Panc1 (cell line): ENCODE results near the gene RIPK3. TPM values are rescaled to one million over a fixed set of nuclear protein-coding genes. Genes with fewer than 3 reads are reported as not detected.

Experiments
- ATAC-seq: fragments of 200-7000 bp; cut with Tn5 transposase; 2 replicates; pipeline ENCODE4 v1.9.1; 2020; ENCODE audit warnings: mild to moderate bottlenecking, moderate library complexity
- BruUV-seq: library from RNA; stranded (reverse); fragments of 400-500 nt; replicated peaks from 2 replicates; lab custom pipeline; 2021; lab: Mats Ljungman, UMichigan
- CTCF ChIA-PET: fragments of 300-600 bp; sonication (Branson Sonifier 250); formaldehyde crosslinking; loops from one replicate; lab custom pipeline; 2022; ENCODE audit warnings: antibody characterized with exemption; lab: Charles Lee
- POLR2A ChIA-PET: fragments of 300-600 bp; sonication (Branson Sonifier 250); formaldehyde crosslinking; loops from one replicate; lab custom pipeline; 2022; ENCODE audit warnings: antibody characterized with exemption; lab: Charles Lee
- DNase-seq: peaks from one replicate; pipeline ENCODE4 v3.0.0-alpha.2; 2010; ENCODE audit warnings: low read depth, low spot score
- H3K27ac ChIP-seq: 2 replicates; pipeline ENCODE4 v1.5.1; 2011; ENCODE audit warnings: mild to moderate bottlenecking, low read length, inconsistent platforms
- H3K27me3 ChIP-seq: fragments of 200-500 bp; sonication (Bioruptor generic); 2 replicates; pipeline ENCODE4 v1.6.0; 2014; ENCODE audit warnings: low read length, inconsistent platforms; ENCODE audit not compliant: control insufficient read depth, insufficient read depth
- H3K36me3 ChIP-seq: fragments of 200-500 bp; sonication (Bioruptor generic); 2 replicates; pipeline ENCODE4 v1.5.1; 2014; ENCODE audit warnings: inconsistent platforms, mild to moderate bottlenecking, low read length, moderate library complexity; ENCODE audit not compliant: control insufficient read depth, insufficient read depth
- H3K4me1 ChIP-seq: 2 replicates; pipeline ENCODE4 v1.5.1; 2011; ENCODE audit warnings: inconsistent platforms, mild to moderate bottlenecking, low read length, moderate library complexity; ENCODE audit not compliant: control insufficient read depth, insufficient read depth
- H3K4me3 ChIP-seq, 2 experiments: 2 replicates each; pipeline ENCODE4 v1.5.1; 2011 to 2012; ENCODE audit warnings: low read depth in 2 of 2, low read length in 2 of 2, mild to moderate bottlenecking in 2 of 2, inconsistent platforms in 1 of 2, moderate library complexity in 1 of 2
- H3K9me3 ChIP-seq: fragments of 200-500 bp; sonication (Bioruptor generic); 2 replicates; pipeline ENCODE4 v1.5.1; 2014; ENCODE audit warnings: low read depth, mild to moderate bottlenecking, inconsistent platforms, low read length, moderate library complexity; ENCODE audit not compliant: control insufficient read depth, insufficient read depth
- CTCF ChIP-seq: fragments of 450-650 bp; IDR thresholded peaks from 2 replicates; pipeline ENCODE4 v1.5.1; 2017; ENCODE audit warnings: mild to moderate bottlenecking
- POLR2AphosphoS5 ChIP-seq: IDR thresholded peaks from 2 replicates; pipeline ENCODE4 v1.6.1; 2012; ENCODE audit warnings: mild to moderate bottlenecking, low read depth, low read length, moderate library complexity
- REST ChIP-seq, 2 experiments: IDR thresholded peaks; 2 replicates each; pipeline ENCODE4 v1.6.1; 2011 to 2012; ENCODE audit warnings: low read depth in 2 of 2, control low read depth in 1 of 2, low read length in 1 of 2, mild to moderate bottlenecking in 1 of 2, moderate library complexity in 1 of 2; ENCODE audit not compliant: insufficient read depth in 1 of 2
- SIN3A ChIP-seq: IDR thresholded peaks from 2 replicates; pipeline ENCODE4 v1.6.1; 2012; ENCODE audit warnings: low read depth, mild to moderate bottlenecking, low read length, moderate library complexity, borderline replicate concordance; ENCODE audit not compliant: insufficient read depth
- TCF7L2 ChIP-seq: IDR thresholded peaks from 2 replicates; pipeline ENCODE4 v1.6.1; 2011; ENCODE audit warnings: mild to moderate bottlenecking, low read depth, low read length, inconsistent platforms
- in situ Hi-C: cut with HindIII; loops from 2 replicates; pipeline ENCODE4 v1.10.0; 2016; ENCODE audit warnings: low sequenced_read_pairs, low pct_unique_long_range_greater_than_20kb
- intact Hi-C: fragments of 100-400 bp; cut with micrococcal nuclease; formaldehyde crosslinking; loops from one replicate; pipeline ENCODE4 v1.10.0; 2022; ENCODE audit not compliant: unreplicated experiment
- total RNA-seq: library from RNA; stranded (reverse); gene quantifications from one replicate; pipeline ENCODE4 v1.2.1, GENCODE V29; 2021; ENCODE audit not compliant: unreplicated experiment

RIPK3 gene
- total RNA-seq, 1 experiment from 2014 or later = not detected

DNA sequence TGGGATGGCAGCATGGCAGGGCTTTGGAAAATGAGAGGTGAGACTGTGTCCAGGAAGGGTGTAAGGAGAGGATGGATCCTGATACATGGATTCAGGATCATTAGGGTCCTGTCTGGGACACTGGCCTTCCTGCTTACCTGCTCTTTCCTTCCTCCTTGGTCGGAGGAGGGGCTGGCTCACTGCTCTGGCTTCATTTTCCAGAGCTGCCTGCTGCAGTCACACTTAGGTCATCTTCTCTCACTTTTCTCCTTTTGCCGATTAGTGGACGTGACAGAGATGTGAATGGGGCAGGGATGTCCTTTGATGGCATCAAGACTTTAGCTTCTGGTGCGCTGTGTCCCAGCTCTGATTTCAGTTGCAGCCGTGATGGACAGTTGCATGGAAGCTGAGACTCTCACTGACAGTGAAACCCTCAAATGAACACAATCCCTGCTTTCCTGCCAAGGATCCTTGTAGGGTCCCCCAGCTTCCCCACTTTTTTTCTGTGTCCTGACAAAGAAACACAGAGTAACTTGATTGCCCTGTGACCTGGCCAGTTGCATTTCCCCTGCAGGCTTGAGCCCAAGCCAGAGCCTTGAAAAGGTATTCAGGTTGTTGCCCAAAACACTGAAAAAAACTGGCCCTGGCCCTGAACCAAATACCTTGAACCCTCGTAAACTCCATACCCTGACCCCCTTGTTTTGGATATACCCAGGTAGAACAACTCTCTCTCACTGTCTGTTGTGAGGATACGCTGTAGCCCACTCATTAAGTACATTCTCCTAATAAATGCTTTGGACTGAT is 31.3 kb downstream of the RIPK3 start:
- H3K36me3 ChIP-seq = no peaks in the 10 kb centered on the region; the same call in 1 of the 2 replicates
- no peaks in the 10 kb centered on the region for H3K27me3 ChIP-seq
- BruUV-seq = no TSS peak
- intact Hi-C loops = no loop called here
- H3K9me3 ChIP-seq = no peaks in the 10 kb centered on the region
- H3K27ac ChIP-seq = no peak overlapping the region
- in situ Hi-C loops = no loop called here
- ChIA-PET POLR2A (no interaction called here), CTCF (interaction anchor here (0.6 to 1.0 kb wide), 4 partner anchors 123 to 240 kb away, joined by 3 read pairs; no protein-coding TSS in a partner anchor)
- ATAC-seq (no peak), DNase-seq (no peak)
- no peak for TF ChIP-seq POLR2AphosphoS5
- TF ChIP-seq CTCF = peak; percentile 69
- no peaks in the 10 kb centered on the region for H3K4me1 ChIP-seq
- H3K4me3 ChIP-seq = no peak overlapping the region

- H3K9me3 ChIP-seq = no peaks in the 10 kb centered on the region
- BruUV-seq = no TSS peak
- POLR2A ChIA-PET = no interaction called here
- CTCF ChIA-PET = interaction anchor here (0.5 to 1.0 kb wide), 5 partner anchors 19 to 239 kb away, joined by 3 to 5 read pairs (median 3); partner anchors contain the start of gene RABGGTA
- peak; percentile 93 for ATAC-seq
- TF ChIP-seq CTCF = peak; percentile 94
- TF ChIP-seq POLR2AphosphoS5 = no peak
- no peaks in the 10 kb centered on the region for H3K4me1 ChIP-seq
- no peak within 1 kb of the TSS for H3K27ac ChIP-seq
- no peaks in the 10 kb centered on the region for H3K27me3 ChIP-seq
- intact Hi-C loops (no loop called here), in situ Hi-C loops (no loop called here)
- H3K4me3 ChIP-seq = no peak within 1 kb of the TSS
- peaks cover under 1% of the 10 kb centered on the region; the same call in 1 of the 2 replicates for H3K36me3 ChIP-seq
- peak; percentile 33 for DNase-seq
Observed at GRCh38 chr14:24307575-24308341, 32.0 kb downstream of the RIPK3 start, which contains the start of gene CIDEB. CIDEB (minus strand) TSS chr14:24307977; CDS start chr14:24307858, 119 bp downstream.

DNA sequence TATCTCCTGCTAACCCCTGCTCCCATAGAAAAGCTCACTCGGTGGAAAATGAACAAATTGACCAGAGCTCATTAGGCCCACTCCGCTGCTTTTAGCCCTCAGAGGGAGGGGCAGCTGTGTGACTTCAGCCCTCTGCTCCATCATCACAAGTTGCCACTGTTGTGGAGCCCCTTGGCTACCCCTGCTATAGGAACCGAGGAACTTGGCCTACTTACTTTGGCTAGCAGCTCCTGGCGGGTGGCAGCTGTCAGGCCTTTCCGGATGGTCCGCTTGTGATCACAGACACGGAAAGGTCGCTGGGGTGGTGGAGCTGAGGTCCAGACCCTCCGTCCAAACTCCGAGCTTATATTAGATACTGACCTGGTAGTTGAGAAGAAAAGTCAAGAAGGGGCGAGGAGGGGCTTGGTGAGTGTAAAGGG is 32.6 kb downstream of the RIPK3 start:
- in situ Hi-C loops = no loop called here
- DNase-seq (no peak), ATAC-seq (no peak)
- intact Hi-C loops = no loop called here
- CTCF ChIA-PET = interaction anchor here (0.6 to 0.8 kb wide), 2 partner anchors 36 to 132 kb away, joined by 4 to 6 read pairs; partner anchors contain the start of gene RABGGTA
- H3K27me3 ChIP-seq = no peaks in the 10 kb centered on the region
- H3K4me1 ChIP-seq = no peaks in the 10 kb centered on the region
- BruUV-seq = TSS peak; percentile 63
- H3K27ac ChIP-seq = no peak overlapping the region
- H3K9me3 ChIP-seq = no peaks in the 10 kb centered on the region
- POLR2A ChIA-PET = no interaction called here
- TF ChIP-seq TCF7L2 = no peak
- TF ChIP-seq POLR2AphosphoS5 = no peak
- TF ChIP-seq SIN3A = no peak
- TF ChIP-seq REST (IDR thresholded peaks at IDR 0.05; ENCODE audit: insufficient read depth in 1 of 2, low read depth in 2 of 2, low read length in 1 of 2) = no peak
- no peak for TF ChIP-seq CTCF
- no peak overlapping the region for H3K4me3 ChIP-seq
- peaks cover 2% of the 10 kb centered on the region; the same call in 1 of the 2 replicates for H3K36me3 ChIP-seq
